NCI-H1092 (cell line): ENCODE results near the gene CASP2.

Experiments
- DNase-seq: peaks from one replicate; lab custom pipeline; 2025; lab: John Stamatoyannopoulos, UW

The CASP2 gene

DNA sequence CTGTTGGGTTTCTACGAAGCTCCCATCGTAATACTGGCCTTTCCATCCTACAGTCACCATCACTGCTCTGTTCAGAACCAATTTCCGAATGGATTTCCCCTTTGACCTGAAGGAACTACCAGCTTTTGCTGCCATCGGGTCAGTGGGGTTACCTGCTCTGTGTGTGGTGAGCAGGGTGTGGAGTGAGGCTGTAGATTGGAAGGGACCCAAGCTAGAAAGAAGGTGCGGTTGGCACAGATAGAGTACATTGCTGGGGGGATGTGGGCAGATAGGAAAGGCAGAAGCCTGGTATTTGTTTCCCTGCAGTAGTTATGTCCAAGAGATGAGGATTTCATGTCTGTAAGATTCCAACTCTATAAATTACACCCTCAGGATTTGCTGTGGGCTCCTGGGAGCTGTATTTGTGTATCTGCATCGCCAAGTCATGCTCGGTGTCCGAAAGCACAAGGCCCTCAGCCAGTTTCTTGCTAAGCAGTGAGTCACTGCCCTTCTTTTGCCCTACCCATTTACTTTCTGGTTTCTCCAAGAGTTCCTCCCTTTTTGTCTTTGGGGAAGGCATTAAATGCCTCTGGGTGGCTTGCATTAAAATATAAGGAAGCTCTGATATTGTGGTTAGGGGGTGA, 43.1 kb downstream of the CASP2 start:
- DNase-seq, result no peak

DNA sequence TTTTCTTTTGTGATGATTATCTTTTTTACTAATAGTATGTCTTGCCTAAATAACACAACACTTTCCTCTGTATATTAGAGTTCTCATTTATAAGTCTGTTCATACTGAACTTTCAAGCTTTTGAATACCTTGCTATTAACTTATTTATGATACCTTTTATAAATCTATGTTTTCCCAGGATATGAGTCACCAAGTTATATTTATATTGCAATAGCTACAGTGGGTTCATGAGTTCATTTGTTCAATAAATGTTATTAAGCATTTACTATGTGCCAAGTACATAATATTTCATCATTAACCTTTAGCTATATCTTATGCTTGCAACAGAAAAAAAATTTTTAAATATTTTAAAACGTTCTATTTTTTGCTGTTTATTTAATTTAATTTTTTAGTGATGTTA, 46.1 kb downstream of the CASP2 start:
- no peak for DNase-seq

DNA sequence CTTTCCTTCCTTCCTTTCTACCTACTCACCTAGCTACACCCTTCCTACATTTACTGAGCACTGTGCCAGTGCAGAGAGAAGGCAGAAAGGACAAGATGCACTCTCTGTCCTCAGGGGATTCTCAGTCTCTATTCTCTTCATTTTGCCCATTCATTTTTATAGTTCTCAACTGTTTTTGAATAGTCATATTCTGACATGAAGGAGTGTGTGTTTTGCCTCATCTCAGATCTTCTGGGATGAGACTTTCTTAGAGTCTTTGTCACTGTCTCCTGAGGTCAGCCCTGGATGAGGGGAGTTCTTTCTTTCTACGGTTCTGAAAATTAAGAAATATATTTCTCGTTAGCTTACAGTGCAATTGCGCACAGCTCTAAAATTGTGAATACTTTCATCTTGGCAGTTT, 49.1 kb downstream of the CASP2 start:
- no peak for DNase-seq

DNA sequence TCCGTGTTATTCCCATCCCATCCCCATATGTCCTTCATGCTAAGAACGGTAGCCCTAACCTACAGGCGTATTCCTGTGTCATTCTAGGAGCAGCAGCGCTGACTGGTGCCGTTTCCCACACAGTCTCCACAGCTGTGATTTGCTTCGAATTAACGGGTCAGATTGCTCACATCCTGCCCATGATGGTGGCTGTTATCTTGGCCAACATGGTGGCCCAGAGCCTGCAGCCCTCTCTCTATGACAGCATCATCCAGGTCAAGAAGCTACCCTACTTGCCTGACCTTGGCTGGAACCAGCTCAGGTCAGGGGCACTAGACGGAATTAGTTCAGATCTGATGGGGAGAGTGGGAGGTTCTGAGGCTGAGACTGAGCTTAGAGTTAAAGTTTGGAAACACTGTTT, 53.7 kb downstream of the CASP2 start:
- no peak for DNase-seq

DNA sequence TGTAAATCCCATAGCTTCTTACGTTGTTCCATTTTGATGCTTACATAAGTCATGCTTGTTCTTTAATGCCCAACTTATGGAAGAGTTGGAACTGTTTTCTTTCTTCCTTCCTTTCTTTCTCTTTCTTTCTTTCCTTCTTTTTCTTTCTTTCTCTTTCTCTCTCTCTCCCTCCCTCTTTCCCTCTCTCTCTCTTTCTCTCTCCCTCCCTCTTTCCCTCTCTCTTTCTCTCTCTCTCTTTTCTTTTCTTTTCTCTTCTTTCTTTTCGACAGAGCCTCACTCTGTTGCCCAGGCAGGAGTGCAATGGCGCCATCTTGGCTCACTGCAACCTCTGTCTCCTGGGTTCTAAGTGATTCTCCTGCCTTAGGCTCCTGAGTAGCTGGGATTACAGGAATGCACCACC, 55.4 kb downstream of the CASP2 start:
- no peak for DNase-seq

DNA sequence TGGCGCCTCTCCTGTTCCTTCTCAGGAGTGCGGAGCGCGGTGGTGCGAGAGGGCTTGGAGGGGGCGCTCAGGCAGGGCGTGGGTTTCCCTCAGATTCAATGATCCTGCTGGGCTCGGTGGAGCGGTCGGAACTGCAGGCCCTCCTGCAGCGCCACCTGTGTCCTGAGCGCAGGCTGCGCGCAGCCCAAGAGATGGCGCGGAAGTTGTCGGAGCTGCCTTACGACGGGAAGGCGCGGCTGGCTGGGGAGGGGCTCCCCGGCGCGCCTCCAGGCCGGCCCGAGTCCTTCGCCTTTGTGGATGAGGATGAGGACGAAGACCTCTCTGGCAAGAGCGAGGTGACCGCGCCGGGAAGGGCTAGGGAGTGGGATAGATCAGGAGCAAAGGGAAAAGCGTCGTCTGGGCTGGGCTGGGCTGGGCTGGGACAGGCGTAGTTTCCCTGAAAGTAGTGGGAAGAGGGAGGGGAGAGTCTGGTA, 57.3 kb downstream of the CASP2 start:
- DNase-seq, result no peak

DNA sequence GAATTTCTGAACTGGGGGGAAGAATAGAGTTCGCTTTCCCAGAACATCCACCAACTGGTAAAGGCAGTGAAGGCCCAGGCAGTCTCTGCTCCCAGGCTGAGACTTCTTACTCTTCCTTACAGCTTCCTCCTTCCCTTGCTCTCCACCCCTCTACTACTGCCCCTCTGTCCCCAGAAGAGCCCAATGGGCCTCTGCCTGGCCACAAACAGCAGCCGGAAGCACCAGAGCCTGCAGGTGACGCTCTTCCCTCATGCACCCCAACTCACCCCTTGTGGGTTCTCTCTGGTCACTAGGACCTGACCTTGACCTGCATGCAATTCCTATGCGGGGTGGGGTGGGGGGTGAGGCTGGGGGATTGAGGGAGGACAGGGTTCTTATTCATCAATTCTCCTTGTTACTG, 57.9 kb downstream of the CASP2 start:
- no peak for DNase-seq

DNA sequence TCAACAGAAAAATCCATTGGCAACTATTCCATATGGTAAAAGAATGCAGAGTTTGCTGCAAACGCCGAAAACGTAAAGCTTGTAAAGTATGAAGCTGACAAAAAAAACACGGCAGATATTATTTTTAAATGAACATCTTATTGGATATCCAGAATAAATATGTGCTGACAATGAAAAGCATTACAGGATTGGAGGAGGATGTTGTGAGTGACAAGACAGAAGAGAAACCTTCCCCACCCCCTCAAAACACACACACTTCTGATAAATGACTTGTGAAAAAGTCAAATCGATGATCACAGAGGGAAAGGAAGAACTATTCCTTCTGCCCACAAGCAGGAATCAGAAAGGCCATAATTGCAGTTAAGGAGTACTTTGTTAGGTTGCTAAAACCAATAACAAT, 59.8 kb downstream of the CASP2 start:
- no peak for DNase-seq

DNA sequence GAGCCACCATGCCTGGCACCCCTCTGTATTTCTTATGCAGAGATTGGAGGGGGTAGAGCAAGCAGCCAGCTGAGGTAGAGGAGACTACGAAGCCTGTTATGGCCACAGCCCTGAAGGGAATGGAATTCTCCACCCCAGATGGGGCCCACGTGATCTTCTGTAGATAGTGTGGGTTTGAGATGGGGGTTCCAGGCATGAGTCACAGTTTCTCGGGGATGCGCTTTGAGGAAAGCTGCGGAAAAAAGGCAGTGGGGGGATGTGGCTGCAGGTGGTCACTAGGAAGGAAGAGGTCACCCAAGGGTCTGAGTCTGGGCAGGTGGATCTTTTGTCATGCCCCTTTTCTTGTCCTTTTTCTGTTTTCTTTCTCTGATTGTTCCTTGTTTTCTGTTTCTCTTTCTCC, 62.9 kb downstream of the CASP2 start:
- DNase-seq, result no peak

DNA sequence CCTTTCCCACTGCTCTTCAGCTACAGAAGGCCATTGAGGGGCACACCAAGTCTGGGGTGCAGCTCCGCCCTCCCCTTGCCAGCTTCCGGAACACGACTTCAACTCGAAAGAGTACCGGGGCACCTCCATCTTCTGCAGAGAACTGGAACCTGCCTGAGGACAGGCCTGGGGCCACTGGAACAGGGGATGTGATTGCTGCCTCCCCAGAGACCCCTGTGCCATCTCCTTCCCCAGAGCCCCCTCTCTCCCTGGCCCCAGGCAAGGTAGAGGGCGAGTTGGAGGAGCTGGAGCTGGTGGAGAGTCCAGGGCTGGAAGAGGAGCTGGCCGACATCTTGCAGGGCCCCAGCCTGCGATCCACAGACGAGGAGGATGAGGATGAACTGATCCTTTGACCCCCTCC, 63.4 kb downstream of the CASP2 start:
- DNase-seq, result no peak

DNA sequence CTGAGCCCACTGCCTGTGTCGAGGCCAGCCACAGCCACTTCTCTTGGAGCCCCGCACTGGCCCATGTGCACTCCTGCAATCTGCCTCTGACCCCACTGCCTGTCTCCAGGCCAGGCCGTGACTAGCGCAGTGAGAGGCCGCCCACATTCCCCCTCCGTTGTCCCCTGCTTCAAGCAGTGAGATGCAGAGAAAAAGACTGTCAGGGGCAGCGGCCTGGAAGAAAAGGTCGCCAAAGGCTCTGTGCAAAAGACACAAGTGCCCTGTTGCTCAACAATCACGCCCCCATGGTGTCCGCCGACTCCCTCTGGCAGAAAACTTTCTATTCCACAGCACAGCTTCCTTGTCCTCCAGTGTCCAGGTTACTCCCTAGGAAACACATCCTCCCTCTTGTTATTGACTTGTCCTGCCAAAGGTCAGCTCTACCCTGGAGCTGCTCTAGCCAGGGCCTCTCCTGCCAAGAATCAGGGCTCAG, 64.4 kb downstream of the CASP2 start:
- no peak for DNase-seq

DNA sequence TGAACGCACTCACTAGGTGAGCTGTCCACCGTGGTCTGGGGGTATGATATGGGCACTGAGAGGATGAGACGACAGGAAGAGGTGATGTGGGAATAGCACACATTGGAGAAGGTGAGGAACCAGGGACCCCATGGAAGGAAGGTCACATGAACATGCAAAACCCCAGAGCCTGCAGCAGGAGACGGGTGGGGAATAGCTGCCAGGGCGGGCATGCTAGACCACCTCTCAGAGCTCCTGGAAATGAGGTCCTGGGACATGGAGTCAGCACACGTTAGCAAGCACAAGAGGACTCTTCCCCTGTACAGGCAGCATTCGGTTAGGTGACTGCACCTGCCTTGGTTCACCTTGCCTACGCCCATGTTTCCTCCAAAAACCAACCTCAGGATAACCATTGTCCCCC, 66.2 kb downstream of the CASP2 start:
- no peak for DNase-seq

DNA sequence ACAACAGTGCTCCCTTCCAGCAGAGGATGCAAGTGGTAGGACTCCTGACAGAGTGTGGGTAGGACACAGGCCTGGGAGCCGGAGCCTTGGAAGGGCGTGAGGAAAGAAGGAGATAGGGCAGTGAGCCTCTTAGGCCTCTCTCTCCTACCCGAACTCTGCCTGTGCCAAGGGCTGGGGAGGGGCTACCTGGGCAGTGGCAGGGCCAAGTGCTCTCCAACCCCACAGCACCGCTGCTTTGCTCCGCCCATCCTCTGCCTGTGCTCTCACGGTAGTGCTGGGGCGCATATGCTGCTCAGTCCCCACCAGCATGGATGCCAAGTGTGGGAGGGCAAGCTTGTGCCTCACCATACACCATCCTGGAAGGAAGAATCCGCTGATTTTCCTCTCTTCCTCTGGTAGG, 66.8 kb downstream of the CASP2 start:
- no peak for DNase-seq

DNA sequence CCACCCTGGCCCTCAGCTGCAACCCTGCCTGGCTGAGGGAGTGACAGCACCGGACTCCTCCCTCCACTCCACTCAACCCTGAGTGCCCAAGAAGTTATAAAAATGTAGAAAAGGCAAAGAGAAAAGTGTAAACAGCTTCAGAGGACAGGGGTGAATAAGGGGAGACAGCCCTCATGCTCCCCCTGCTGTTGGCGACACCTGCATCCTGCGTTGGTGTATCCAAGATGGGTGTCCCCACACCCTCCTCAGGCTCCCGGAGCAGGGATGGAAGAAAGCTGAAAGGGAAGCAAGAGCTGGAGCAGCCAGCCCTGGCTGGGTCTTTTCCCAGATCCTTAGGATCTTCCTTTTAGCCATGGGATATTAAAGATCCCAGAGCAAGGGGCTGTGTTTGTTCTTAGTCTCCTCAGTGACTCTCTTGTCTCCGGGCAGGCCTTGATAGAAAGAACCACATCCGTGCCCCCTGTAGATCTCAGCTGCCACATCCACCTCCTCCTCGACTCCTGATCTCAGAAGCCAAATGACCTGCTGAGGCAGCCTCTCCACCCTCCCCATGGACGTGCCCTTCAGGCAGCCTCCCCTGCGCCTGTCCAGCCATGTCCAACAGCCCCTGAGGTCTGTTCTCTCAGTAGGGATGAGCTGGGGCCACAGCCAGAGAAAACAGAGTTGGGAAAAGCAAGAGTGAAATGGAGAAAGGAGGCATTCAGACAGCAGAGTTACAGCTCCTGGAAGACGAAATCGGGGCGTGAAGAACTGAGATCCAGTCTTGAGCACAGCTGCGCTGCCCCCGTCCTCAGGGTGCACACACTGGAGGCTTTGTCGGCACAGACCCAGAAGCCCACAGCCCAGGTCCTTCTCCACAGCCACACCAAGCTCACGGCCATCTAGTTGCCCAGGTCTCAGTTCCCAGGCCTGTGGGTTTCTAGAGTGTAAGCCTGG, 67.6 kb downstream of the CASP2 start:
- no peak for DNase-seq

DNA sequence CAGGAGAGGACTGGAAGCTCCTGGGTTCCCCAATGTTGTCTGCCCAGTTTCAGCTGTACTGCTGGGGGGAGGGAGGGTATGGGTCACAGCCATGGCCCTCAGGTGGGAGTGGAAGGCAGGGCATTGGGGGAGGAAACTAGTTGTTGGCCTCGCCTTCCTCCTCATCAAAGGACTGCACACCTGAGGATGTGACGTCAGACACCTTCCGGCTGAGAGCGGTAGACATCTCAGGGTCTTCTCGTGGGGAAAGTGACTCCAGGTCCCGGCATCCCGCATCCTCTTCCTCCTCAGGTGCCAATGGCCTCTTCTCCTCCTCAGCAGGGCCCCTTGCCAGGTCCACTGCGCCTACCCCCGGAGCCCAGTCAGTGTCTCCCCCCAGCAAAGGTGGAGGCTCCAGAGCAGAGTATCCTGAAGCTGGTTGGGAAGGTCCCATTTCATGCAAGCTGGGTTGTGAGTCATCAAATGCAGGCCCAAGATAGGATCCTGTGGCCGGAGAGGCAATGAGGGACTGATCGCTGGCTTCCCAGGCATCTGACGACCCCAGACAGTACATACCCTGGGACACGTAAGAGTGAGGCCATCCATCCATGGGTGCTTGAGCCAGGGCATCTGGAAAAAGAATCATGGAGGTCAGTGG, 68.4 kb downstream of the CASP2 start:
- no peak for DNase-seq
